Activated CD4-positive, alpha-beta T cell treated with anti-CD3 and anti-CD28 coated beads, Interleukin-10, Interleukin-2, amounts not matched to agents 100 ng/mL and 50 ng/mL, durations not matched to agents 16 hours and 8 hours (primary cell): Measurements from ENCODE around the gene ARMH1.
"Not testable (repeated sequence)": the region's sequence is repeated elsewhere in the genome, so short reads cannot be mapped to it uniquely, and the experiment has no call there.

Experiments used
- DNase-seq: peaks from one replicate; pipeline ENCODE4 v3.0.0-alpha.2; 2020

Gene ARMH1

GRCh38 chr1:44696789-44697345, 22.4 kb downstream of the ARMH1 start:
- DNase-seq, result peak; percentile 57

- DNase-seq, result no peak
Measured at GRCh38 chr1:44698138-44698537, 23.6 kb downstream of the ARMH1 start.

GRCh38 chr1:44699375-44699774, 24.9 kb downstream of the ARMH1 start:
- DNase-seq, result not testable (repeated sequence)

- DNase-seq, result no peak
Measured at GRCh38 chr1:44700573-44700972, 26.1 kb downstream of the ARMH1 start.

- no peak for DNase-seq
Measured at GRCh38 chr1:44701141-44701573, 26.6 kb downstream of the ARMH1 start.

- DNase-seq, result no peak
Measured at GRCh38 chr1:44705470-44705869, 31.0 kb downstream of the ARMH1 start.

GRCh38 chr1:44705938-44706337, 31.4 kb downstream of the ARMH1 start:
- DNase-seq, result no peak

GRCh38 chr1:44707112-44707881, 32.8 kb downstream of the ARMH1 start:
- no peak for DNase-seq

GRCh38 chr1:44707959-44708831, 33.7 kb downstream of the ARMH1 start:
- DNase-seq, result peak; percentile 56

- no peak for DNase-seq
Measured at GRCh38 chr1:44713321-44713781, 38.8 kb downstream of the ARMH1 start.

GRCh38 chr1:44714532-44714931, 40.0 kb downstream of the ARMH1 start:
- no peak for DNase-seq

- peak; percentile 82 for DNase-seq
Measured at GRCh38 chr1:44714944-44715571, 40.5 kb downstream of the ARMH1 start.

GRCh38 chr1:44717156-44717555, 42.6 kb downstream of the ARMH1 start:
- DNase-seq, result no peak

GRCh38 chr1:44717653-44718052, 43.1 kb downstream of the ARMH1 start:
- no peak for DNase-seq

GRCh38 chr1:44718091-44718490, 43.6 kb downstream of the ARMH1 start:
- DNase-seq, result no peak

GRCh38 chr1:44719318-44719717, 44.8 kb downstream of the ARMH1 start:
- DNase-seq, result no peak

- no peak for DNase-seq
Measured at GRCh38 chr1:44720281-44720680, 45.8 kb downstream of the ARMH1 start.

GRCh38 chr1:44721485-44722361, 47.2 kb downstream of the ARMH1 start:
- peak; percentile 98 for DNase-seq

GRCh38 chr1:44723064-44723463, 48.5 kb downstream of the ARMH1 start:
- peak; percentile 40 for DNase-seq

GRCh38 chr1:44723496-44724295, 49.2 kb downstream of the ARMH1 start:
- peak; percentile 59 for DNase-seq

- DNase-seq, result no peak
Measured at GRCh38 chr1:44724296-44724954, 49.9 kb downstream of the ARMH1 start.
